ENCODE measurements around the gene CCDC152.

CCDC152 gene

GRCh38 chr5:42784132-42784531, 27.5 kb downstream of the CCDC152 start:
- no peak for DNase-seq

DNA sequence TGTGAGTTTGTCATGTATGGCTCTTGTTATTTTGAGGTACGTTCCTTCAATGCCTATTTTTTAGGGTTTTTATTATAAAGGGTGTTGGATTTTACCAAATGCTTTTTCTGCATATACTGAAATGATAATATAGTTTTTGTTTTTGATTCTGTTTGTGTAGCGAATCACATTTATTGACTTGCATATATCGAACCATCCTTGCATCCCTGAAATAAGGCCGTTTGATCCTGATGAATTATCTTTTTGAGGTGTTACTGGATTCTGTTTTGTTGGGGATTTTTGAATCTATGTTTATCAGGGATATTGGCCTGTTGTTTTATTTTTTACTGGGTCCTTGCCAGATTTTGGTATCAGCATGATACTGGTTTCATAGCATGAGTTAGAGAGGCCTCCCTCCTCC, 29.1 kb downstream of the CCDC152 start:
- DNase-seq, result no peak

- no peak for DNase-seq
These were observed 30.5 kb downstream of the CCDC152 start for GRCh38 chr5:42787073-42787472.

GRCh38 chr5:42787845-42788244, 31.2 kb downstream of the CCDC152 start:
- no peak for DNase-seq

GRCh38 chr5:42791151-42791550, 34.5 kb downstream of the CCDC152 start:
- no peak for DNase-seq

- no peak for DNase-seq
These were observed 41.9 kb downstream of the CCDC152 start for GRCh38 chr5:42798284-42799240.

- no peak for DNase-seq
These were observed 42.6 kb downstream of the CCDC152 start for GRCh38 chr5:42799241-42799608.

DNA sequence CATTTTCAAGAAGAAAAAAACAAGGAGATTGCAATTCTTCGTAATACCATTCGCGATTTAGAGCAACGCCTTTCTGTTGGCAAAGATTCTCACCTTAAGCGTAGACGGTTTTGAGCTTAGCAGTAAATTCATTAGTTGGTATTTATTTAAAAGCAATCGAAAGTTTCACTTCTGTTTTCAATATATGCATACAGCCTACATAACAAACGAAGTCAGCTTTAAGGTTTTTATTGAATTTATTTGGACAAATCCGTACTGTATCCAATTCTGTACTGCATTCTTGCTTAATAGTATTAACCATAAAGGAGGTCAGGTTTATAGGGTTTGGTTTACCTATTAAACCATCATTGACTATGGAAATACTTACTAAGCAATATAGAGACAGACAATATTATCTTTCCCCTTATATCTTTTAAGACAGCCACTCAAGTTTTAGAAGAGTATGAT, 43.1 kb downstream of the CCDC152 start:
- no peak for DNase-seq

- no peak for DNase-seq
These were observed 44.2 kb downstream of the CCDC152 start for GRCh38 chr5:42800748-42801330.

- no peak for DNase-seq
These were observed 45.0 kb downstream of the CCDC152 start for GRCh38 chr5:42801516-42802166.

DNA sequence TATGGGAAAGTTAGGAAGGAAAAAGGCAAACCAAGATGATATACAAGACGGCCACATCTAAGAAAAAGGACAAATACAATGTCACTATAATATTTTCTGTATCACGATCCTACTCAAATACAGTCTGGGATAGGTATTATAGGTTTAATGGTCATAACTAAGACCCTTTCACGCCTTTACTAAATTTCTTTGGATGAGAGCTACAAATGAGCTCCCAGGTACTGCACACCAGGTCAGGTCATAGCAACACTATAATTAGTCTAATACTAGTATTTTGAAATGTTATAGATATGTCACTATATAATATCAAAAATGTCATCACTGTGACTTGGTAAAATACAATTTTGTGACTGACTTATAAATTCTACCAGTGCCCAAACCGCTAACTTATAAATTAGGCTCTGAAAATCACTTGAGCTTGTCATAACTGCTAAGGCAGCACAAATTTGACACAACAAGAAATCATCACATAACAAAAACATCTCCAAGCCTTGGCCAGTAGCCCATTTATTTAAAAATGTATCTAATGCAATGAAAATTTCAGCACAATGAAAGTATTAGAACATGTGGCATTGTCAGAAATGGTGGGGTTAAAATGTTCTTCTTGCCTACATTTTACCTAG, 48.2 kb downstream of the CCDC152 start:
- DNase-seq, result no peak

DNA sequence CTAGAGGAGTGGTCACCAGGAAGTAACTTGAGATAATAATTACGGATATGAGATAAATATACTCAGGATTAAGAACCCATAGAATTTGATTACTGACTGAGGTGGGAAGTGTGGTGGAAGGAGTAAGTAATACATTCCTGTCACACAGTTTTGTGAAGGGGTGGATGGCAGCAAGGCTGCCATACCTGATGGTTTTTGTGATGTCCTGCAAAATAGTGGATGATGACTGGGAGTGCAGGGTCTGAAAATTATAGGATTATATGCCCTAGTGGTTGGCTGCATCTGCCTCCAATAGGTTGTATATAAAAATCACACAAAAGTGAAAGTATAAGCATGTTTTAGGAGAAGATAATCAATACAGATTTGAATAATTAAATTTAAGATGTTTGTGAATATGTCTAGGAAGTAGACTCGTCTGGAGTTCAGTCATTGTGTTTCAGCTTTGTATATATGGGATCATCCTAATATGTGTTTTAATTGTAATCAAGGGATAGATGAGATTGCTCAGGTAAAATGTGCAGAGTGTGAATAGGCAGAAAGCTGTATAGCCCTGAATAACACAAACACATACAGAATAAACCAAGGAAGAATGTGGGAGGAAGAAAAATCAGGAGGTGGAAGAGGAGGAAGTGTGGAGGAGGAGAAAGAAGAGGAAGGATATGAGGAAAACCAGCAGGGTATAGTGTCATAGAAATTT, 49.5 kb downstream of the CCDC152 start:
- DNase-seq, result no peak

- no peak for DNase-seq
These were observed 50.2 kb downstream of the CCDC152 start for GRCh38 chr5:42806701-42807262.

DNA sequence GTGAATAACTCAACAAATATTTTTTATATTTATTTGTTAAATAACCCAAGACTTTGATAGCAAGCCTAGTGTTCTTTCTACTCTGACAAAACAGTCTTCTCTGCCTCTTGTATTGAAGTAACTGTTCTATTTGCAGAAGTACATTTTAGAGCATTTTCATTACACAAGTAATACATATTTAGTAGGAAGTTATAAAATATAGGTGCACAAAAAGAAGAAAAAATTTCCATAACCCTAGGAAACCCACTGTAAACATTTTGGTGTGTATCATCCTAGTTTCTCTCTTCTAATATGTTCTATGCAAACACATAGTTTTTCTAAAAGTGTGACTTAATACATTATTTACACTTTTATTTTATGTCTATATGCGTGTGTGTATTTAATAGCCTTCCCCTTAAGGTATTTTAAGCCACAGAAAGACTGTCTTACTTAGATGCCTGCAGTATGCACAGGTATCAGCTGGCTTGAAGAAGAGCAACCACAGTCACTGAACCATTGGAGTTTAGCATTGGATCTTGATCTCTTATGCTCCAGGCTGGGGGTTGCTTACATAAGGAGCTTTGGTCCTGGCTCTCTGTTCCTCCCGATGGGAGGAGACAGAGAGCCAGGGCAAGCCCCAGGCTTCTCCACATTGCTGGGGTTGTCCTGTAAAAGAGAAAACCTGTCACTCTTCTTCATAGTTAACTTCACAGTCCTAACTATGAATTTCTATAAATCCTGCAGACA, 51.3 kb downstream of the CCDC152 start:
- no peak for DNase-seq

- DNase-seq, result no peak
These were observed 52.4 kb downstream of the CCDC152 start for GRCh38 chr5:42808888-42809611.

DNA sequence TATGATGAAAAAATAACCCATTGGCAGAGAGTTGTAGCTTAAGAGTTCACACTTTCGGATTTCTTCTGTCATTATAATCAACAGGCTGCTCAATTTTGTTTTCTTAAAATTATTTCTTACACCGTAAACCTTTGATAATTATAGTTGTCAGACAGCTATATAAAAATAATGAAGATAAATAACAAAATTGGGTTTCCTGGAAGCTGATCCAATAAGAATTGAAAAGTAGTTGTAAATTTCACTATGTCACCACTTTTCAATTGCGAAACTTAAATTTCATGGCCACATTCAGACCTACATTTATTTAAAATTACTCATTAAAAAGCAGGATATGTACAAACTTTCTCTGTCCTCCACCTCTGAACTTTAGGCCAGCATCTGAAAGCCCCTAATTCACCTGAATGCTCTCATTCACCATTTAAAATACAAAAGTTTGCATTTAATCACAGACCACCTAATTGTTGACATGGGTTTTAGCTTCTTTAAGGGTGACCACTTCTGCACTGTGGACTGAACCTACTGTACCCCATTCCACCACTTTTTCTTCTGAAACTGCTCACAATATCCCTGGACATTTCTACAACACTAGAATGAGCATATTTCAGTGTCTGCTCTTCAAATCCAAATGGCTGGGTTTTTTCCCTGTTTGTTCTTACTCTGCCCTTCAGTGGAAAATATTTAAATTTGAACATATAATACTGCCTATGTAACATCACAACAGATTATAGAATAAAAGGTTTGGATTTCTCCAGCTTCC, 54.4 kb downstream of the CCDC152 start:
- DNase-seq, result no peak

DNA sequence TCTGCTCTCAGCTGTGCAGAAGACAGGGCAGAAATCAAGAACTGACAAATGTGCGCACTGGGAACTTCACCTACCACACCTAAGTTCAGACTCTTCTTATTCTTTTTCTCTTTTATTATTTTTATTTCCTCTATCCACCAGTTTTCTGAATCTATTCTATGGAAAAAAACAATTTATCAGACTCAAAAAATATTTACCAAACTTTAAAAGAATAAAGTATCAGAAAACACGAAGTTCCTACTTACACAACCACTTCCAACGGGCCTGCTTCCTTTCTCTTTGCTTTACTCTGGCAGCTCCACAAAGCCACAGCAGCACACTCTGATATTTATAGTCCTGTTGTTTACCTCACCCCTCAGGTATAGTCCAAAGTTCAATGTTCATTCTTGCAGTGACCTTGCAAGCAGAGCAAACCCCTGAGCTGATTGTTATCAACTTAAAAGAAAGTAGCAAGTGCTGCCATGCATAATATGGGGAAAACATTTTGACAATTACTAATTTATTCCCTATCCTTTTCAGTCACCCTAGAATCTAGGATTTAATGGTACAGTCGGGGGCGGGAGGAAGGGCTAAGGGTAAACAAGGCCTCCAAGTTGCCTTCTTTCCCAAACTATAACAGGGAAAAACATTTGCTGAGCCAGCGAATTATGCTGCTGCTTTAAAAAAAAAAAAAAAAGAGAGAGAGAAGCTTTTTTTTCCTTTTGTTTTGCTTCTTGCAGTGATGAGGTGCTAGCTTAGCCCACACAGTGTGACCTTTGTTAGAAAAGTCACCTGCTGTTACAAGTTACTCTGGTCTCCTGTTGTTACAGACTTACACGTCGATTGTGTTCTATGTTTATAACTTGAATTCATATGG, 55.2 kb downstream of the CCDC152 start, which contains the start of gene SELENOP:
Gene SELENOP, minus strand, starts transcription at position 302 of the 856 bp plus-strand sequence. CDS start 3,539 bp downstream, outside the sequence.
- peak; percentile 91 for DNase-seq

- DNase-seq, result no peak
These were observed 56.0 kb downstream of the CCDC152 start for GRCh38 chr5:42812620-42813019.

DNA sequence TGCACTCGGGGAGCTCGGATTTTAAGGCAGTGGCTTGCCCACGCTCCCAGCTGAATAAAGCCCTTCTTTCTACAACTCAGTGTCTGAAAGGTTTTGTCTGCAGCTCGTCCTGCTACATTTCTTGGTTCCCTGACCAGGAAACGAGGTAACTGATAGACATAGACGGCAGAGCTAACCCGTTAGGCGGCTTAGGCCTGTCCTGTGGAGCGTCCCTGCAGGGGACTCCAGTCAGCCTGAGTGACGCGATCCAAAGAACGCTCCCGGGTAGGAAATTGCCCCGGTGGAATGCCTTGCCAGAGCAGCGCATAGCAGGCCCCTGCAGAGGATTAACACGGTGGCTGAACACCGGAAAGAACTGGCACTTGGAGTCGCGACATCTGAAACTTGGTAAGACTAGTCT, 56.9 kb downstream of the CCDC152 start:
- no peak for DNase-seq
